ENCODE data around the gene FGF12. TPM values are rescaled to one million over a fixed set of nuclear protein-coding genes. Genes with fewer than 3 reads are reported as not detected.

Gene FGF12
- polyA plus RNA-seq, 1 experiment, result 0.11 TPM

- CTCF ChIA-PET, result interaction anchor here (0.9 kb wide), 1 partner anchor 917 kb away, joined by 3 read pairs; no protein-coding TSS in a partner anchor
- no peaks in the 10 kb centered on the region for H3K27me3 ChIP-seq (ENCODE audit: control insufficient read depth, insufficient read depth, low read length)
- TF ChIP-seq CTCF (IDR thresholded peaks at IDR 0.05; ENCODE audit: insufficient read depth, low read depth, low read length), result no peak
- POLR2A ChIA-PET, result no interaction called here
- no peaks in the 10 kb centered on the region for H3K36me3 ChIP-seq (ENCODE audit: control insufficient read depth, insufficient read depth, low read length)
- H3K4me3 ChIP-seq (ENCODE audit: low read depth, low read length), result no peak overlapping the region
- no peak for DNase-seq (ENCODE audit: low read depth)
These were observed 41.5 kb downstream of the FGF12 start for GRCh38 chr3:192685801-192686200.

GRCh38 chr3:192684151-192684550 is 43.2 kb downstream of the FGF12 start:
- ChIA-PET POLR2A (no interaction called here), CTCF (no interaction called here)
- H3K27me3 ChIP-seq (ENCODE audit: control insufficient read depth, insufficient read depth, low read length), result no peaks in the 10 kb centered on the region
- no peak for TF ChIP-seq CTCF (IDR thresholded peaks at IDR 0.05; ENCODE audit: insufficient read depth, low read depth, low read length)
- no peak overlapping the region for H3K4me3 ChIP-seq (ENCODE audit: low read depth, low read length)
- H3K36me3 ChIP-seq (ENCODE audit: control insufficient read depth, insufficient read depth, low read length), result no peaks in the 10 kb centered on the region
- no peak for DNase-seq (ENCODE audit: low read depth)

- ChIA-PET POLR2A (no interaction called here), CTCF (no interaction called here)
- TF ChIP-seq CTCF (IDR thresholded peaks at IDR 0.05; ENCODE audit: insufficient read depth, low read depth, low read length), result no peak
- Histone ChIP-seq H3K4me3 (ENCODE audit: low read depth, low read length) (no peak overlapping the region), H3K36me3 (ENCODE audit: control insufficient read depth, insufficient read depth, low read length) (no peaks in the 10 kb centered on the region), H3K27me3 (ENCODE audit: control insufficient read depth, insufficient read depth, low read length) (no peaks in the 10 kb centered on the region)
- DNase-seq (ENCODE audit: low read depth), result no peak
These were observed 51.2 kb downstream of the FGF12 start for GRCh38 chr3:192675958-192676649.

- no peak for TF ChIP-seq CTCF (IDR thresholded peaks at IDR 0.05; ENCODE audit: insufficient read depth, low read depth, low read length)
- DNase-seq (ENCODE audit: low read depth), result no peak
- H3K4me3 ChIP-seq (ENCODE audit: low read depth, low read length), result no peak overlapping the region
- H3K27me3 ChIP-seq (ENCODE audit: control insufficient read depth, insufficient read depth, low read length), result no peaks in the 10 kb centered on the region
- ChIA-PET POLR2A (no interaction called here), CTCF (no interaction called here)
- no peaks in the 10 kb centered on the region for H3K36me3 ChIP-seq (ENCODE audit: control insufficient read depth, insufficient read depth, low read length)
These were observed 71.7 kb downstream of the FGF12 start for GRCh38 chr3:192655628-192656027.

GRCh38 chr3:192655040-192655439 is 72.3 kb downstream of the FGF12 start:
- DNase-seq (ENCODE audit: low read depth), result no peak
- ChIA-PET POLR2A (no interaction called here), CTCF (no interaction called here)
- H3K36me3 ChIP-seq (ENCODE audit: control insufficient read depth, insufficient read depth, low read length), result no peaks in the 10 kb centered on the region
- no peak for TF ChIP-seq CTCF (IDR thresholded peaks at IDR 0.05; ENCODE audit: insufficient read depth, low read depth, low read length)
- no peak overlapping the region for H3K4me3 ChIP-seq (ENCODE audit: low read depth, low read length)
- H3K27me3 ChIP-seq (ENCODE audit: control insufficient read depth, insufficient read depth, low read length), result no peaks in the 10 kb centered on the region
